ENCODE measurements around the gene PRR3.

GRCh38 chr6:30578051-30578450, 21.0 kb downstream of the PRR3 start:
- TF ChIP-seq MED8 (CRISPR knock-in tag; IDR thresholded peaks at IDR 0.05; ENCODE audit: insufficient replicate concordance) (no peak), REST (IDR thresholded peaks at IDR 0.05; ENCODE audit: borderline replicate concordance in 1 of 2, low read depth in 1 of 2, low read length in 2 of 2) (no peak), SIN3A (IDR thresholded peaks at IDR 0.05; ENCODE audit: borderline replicate concordance, low read depth, low read length) (no peak), ZNF788 (CRISPR knock-in tag; IDR thresholded peaks at IDR 0.05; ENCODE audit: borderline replicate concordance) (no peak), GABPA (IDR thresholded peaks at IDR 0.05; ENCODE audit: low read depth, low read length) (no peak), GABPA (CRISPR knock-in tag; IDR thresholded peaks at IDR 0.05; ENCODE audit: low read depth) (no peak), TP53 (CRISPR knock-in tag; conservative IDR thresholded peaks at IDR 0.05) (no peak), EZH2 (conservative IDR thresholded peaks at IDR 0.05; ENCODE audit: low read depth, low read length) (no peak)
- TF ChIP-seq, protein P1, sequence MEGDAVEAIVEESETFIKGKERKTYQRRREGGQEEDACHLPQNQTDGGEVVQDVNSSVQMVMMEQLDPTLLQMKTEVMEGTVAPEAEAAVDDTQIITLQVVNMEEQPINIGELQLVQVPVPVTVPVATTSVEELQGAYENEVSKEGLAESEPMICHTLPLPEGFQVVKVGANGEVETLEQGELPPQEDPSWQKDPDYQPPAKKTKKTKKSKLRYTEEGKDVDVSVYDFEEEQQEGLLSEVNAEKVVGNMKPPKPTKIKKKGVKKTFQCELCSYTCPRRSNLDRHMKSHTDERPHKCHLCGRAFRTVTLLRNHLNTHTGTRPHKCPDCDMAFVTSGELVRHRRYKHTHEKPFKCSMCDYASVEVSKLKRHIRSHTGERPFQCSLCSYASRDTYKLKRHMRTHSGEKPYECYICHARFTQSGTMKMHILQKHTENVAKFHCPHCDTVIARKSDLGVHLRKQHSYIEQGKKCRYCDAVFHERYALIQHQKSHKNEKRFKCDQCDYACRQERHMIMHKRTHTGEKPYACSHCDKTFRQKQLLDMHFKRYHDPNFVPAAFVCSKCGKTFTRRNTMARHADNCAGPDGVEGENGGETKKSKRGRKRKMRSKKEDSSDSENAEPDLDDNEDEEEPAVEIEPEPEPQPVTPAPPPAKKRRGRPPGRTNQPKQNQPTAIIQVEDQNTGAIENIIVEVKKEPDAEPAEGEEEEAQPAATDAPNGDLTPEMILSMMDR (CRISPR knock-in tag; IDR thresholded peaks at IDR 0.05): no peak
- TF ChIP-seq, protein P2, sequence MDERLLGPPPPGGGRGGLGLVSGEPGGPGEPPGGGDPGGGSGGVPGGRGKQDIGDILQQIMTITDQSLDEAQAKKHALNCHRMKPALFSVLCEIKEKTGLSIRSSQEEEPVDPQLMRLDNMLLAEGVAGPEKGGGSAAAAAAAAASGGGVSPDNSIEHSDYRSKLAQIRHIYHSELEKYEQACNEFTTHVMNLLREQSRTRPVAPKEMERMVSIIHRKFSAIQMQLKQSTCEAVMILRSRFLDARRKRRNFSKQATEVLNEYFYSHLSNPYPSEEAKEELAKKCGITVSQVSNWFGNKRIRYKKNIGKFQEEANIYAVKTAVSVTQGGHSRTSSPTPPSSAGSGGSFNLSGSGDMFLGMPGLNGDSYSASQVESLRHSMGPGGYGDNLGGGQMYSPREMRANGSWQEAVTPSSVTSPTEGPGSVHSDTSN (CRISPR knock-in tag; IDR thresholded peaks at IDR 0.05): no peak
